Heart left ventricle (tissue), 16 donors: ENCODE data around the gene AKT2. TPM values are rescaled to one million over a fixed set of nuclear protein-coding genes. Genes with fewer than 3 reads are reported as not detected.

ENCODE experiments used
- ATAC-seq, 4 donors: fragments of 200-7000 bp; cut with Tn5 transposase; one replicate each; pipeline ENCODE4 v1.9.1; 2020 to 2022; ENCODE audit warnings: moderate library complexity in 4 of 4, mild to moderate bottlenecking in 3 of 4, moderate number of reproducible peaks in 1 of 4
- DNase-seq, 5 donors: peaks; one replicate each; pipeline ENCODE4 v3.0.0-alpha.2; 2020
- H3K27ac ChIP-seq, 12 donors: fragments of 200-600 bp; sonication (generic) in 4 of 12; one replicate each; pipeline versions ENCODE4 v1.5.0 to v1.8.0; 2016 to 2022; ENCODE audit warnings: mild to moderate bottlenecking in 2 of 12
- H3K27me3 ChIP-seq, 9 donors: fragments of 200-600 bp; sonication (generic) in 2 of 9; one replicate each; pipeline versions ENCODE4 v1.5.1 to v1.8.0; 2016 to 2022; ENCODE audit warnings: mild to moderate bottlenecking in 3 of 9
- H3K36me3 ChIP-seq, 9 donors: fragments of 200-600 bp; sonication (generic) in 2 of 9; one replicate each; pipeline versions ENCODE4 v1.5.0 to v1.8.0; 2018 to 2022; ENCODE audit warnings: mild to moderate bottlenecking in 2 of 9
- H3K4me1 ChIP-seq, 12 donors: fragments of 200-600 bp; sonication (generic) in 4 of 12; one replicate each; pipeline versions ENCODE4 v1.5.0 to v1.8.0; 2016 to 2022; ENCODE audit warnings: mild to moderate bottlenecking in 3 of 12
- H3K4me3 ChIP-seq, 12 donors: fragments of 200-600 bp; sonication (generic) in 4 of 12; one replicate each; pipeline versions ENCODE4 v1.5.0 to v1.8.0; 2017 to 2022; ENCODE audit warnings: mild to moderate bottlenecking in 9 of 12, moderate library complexity in 4 of 12
- H3K9me3 ChIP-seq, 12 donors: fragments of 200-600 bp; sonication (generic) in 4 of 12; one replicate each; pipeline versions ENCODE4 v1.5.0 to v1.8.0; 2016 to 2022; ENCODE audit warnings: mild to moderate bottlenecking in 1 of 12
- POLR2A ChIP-seq, 2 donors: fragments of 450-650 bp; IDR thresholded peaks; one replicate each; pipeline ENCODE4 v1.6.1; 2017; ENCODE audit warnings: antibody characterized with exemption in 2 of 2, mild to moderate bottlenecking in 2 of 2, moderate library complexity in 2 of 2
- WGBS, 4 donors: extraction: QIAGEN DNeasy Blood & Tissue Kit in 2 of 4; methylation state at CpG; one replicate each; pipeline versions ENCODE4 v1.1.5 to v1.1.7; 2013 to 2018; 5-methylcytosine and 5-hydroxymethylcytosine counted together
- intact Hi-C, 10 donors: fragments of 100-400 bp; cut with DNase I; formaldehyde crosslinking; loops; one replicate each; pipeline versions ENCODE4 v1.11.1 to v1.14.2; 2022
- polyA plus RNA-seq, 2 donors: library from polyadenylated mRNA; stranded (reverse); fragments of 200-250 nt; gene quantifications; one replicate each; pipeline ENCODE4 v1.2.3, GENCODE V29; 2013
- total RNA-seq, 9 donors: library from RNA; depleted of rRNA in 2 of 9; stranded (reverse); fragments of >200 nt in 2 of 9; fragmentation: NEBNext Ultra II Directional in 3 of 9; extraction: Animal tissue kit (Norgen Biotek cat#: 25700) in 3 of 9; gene quantifications; one replicate each; pipeline versions ENCODE4 v1.1.0 to v1.2.4, GENCODE V29; 2016 to 2023
- TF ChIP-seq, protein P1 (sequence below), 12 donors: fragments of 200-600 bp; sonication (generic) in 4 of 12; IDR thresholded peaks; one replicate each; pipeline versions ENCODE4 v1.5.0 to v1.8.0; 2018 to 2022; ENCODE audit warnings: antibody characterized with exemption in 12 of 12, mild to moderate bottlenecking in 5 of 12
- donor health status: ischemic (EF 13 %, LVEDD 7.1; RV severe dilation, severe dysfunction).
- donor health status: healthy with polysubstance abuse.
- donor health status: DM: no; HTN: yes; CAD: no.
- donor health status: DM: no; HTN: no; CAD: no.
- donor health status: ischemic (EF 25% LVEDD 6.9; RV normal size, moderate dysfunction).
- donor health status: ischemic (EF 25% LVEDD 5.7; RV mildly dilated, moderate dysfunction).
- donor health status: healthy.
- donor health status: DM: yes; HTN: yes; CAD: no.
- donor health status: ischemic (EF 35%, LVEDD 5.7; RV mildly dilated, moderate dysfunction).
- donor health status: nonischemic (EF 11% LVEDD 7.7; RV severe dilation, severe dysfunction).
- donor health status: DM: yes; HTN: yes; CAD: no.
- donor health status: PGD.
- donor health status: ischemic (EF 29% LVEDD 5.4; RV normal size, mild dysfunction).
- donor health status: nonischemic (EF 23%, LVEDD 6.1; RV moderate dilation, normal function).

The AKT2 gene
- total and polyA plus RNA-seq, 11 donors, result 71.0 to 132 (median 112) TPM

DNA sequence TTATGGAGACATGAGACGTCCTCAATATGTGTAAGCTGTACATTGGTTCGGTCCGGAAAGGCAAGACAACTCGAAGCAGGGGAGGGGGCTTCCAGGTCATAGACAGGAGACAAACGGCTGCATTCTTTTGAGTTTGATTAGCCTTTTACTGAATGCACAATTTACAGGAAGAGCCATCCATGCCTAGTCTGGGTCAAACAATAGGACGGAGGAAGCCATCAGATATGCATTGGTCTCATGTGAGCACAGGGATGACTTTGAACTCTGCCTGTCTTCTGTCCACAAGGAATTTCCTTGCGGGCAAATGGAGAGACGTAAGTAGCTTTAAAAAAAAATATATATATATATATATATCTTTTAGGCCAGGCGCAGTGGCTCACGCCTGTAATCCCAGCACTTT lies 56.8 kb downstream of the AKT2 start:
- no peak for TF ChIP-seq POLR2A (IDR thresholded peaks at IDR 0.05)
- TF ChIP-seq, protein P1, sequence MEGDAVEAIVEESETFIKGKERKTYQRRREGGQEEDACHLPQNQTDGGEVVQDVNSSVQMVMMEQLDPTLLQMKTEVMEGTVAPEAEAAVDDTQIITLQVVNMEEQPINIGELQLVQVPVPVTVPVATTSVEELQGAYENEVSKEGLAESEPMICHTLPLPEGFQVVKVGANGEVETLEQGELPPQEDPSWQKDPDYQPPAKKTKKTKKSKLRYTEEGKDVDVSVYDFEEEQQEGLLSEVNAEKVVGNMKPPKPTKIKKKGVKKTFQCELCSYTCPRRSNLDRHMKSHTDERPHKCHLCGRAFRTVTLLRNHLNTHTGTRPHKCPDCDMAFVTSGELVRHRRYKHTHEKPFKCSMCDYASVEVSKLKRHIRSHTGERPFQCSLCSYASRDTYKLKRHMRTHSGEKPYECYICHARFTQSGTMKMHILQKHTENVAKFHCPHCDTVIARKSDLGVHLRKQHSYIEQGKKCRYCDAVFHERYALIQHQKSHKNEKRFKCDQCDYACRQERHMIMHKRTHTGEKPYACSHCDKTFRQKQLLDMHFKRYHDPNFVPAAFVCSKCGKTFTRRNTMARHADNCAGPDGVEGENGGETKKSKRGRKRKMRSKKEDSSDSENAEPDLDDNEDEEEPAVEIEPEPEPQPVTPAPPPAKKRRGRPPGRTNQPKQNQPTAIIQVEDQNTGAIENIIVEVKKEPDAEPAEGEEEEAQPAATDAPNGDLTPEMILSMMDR (IDR thresholded peaks at IDR 0.05), result no peak
- ATAC-seq (no peak), DNase-seq (no peak)
- Histone ChIP-seq H3K9me3 (no peaks in the 10 kb centered on the region), H3K36me3 (peaks cover 0 to 8% (median 3%) of the 10 kb centered on the region in 9 donors), H3K27ac (no peak overlapping the region), H3K4me3 (no peak overlapping the region), H3K4me1 (peaks cover 2 to 40% (median 23%) of the 10 kb centered on the region in 12 donors), H3K27me3 (peaks cover 7 to 42% (median 29%) of the 10 kb centered on the region in 9 donors)
- intact Hi-C loops, result loop anchor here in 1 of 10 donors (10.0 kb wide), 1 partner anchor 434 kb away; no protein-coding TSS in a partner anchor
- WGBS, 4 donors, result 44 to 58% (median 51%) methylated on average over 10 of the region's 10 CpGs

DNA sequence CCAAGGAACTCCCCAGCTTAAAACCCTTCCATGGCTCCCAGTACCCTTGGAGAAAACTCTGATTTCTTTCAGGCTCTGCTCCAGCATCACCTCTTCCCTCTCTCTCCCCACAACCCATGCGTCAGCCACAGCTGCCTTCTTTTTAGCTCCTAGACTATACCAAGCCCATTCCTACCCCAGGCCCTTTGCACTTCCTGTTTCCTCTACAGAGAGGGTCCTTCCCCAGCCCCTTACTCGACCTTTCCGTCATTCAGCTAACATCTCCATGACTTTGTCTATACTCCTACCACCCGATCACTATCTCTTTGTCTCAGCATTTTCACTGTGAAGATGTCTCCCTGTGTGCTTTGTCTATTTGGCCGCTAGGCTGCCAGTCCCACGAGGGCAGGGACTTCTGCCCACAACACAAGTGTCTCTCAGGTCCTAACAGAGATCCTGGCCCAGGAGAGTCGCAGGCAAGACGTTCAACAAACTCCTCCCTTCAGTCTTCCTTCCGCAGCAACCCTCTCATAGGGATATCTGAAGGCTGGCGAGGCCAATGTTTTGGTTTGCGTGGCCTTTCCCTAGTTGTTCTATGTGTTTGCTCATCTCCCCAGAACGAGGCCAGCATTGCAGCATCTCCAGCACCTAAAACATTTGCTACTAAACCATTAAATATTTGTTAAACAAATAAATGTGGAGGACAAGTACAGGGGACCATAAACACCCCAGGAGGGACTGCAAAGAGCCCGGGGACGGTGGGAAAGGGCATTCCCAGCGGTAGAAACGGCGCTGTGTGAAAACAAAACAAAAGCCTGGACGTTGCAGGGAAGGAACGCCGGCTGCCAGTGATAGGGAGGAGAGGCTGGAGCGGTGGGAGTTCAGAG lies 59.5 kb downstream of the AKT2 start:
- ATAC-seq, result no peak
- TF ChIP-seq, protein P1 (IDR thresholded peaks at IDR 0.05), result no peak
- TF ChIP-seq POLR2A (IDR thresholded peaks at IDR 0.05), result no peak
- Histone ChIP-seq H3K4me3 (peak overlapping the region in 11 of 12 donors; percentile 3 to 45 (median 34)), H3K27me3 (peaks cover 7 to 51% (median 32%) of the 10 kb centered on the region in 9 donors), H3K4me1 (peaks cover 2 to 25% (median 12%) of the 10 kb centered on the region in 12 donors), H3K9me3 (no peaks in the 10 kb centered on the region), H3K27ac (no peak overlapping the region), H3K36me3 (no peaks in the 10 kb centered on the region)
- 27 to 28% (median 28%) methylated on average over 21 of the region's 21 CpGs for WGBS, 4 donors
- no peak for DNase-seq
- intact Hi-C loops, result loop anchor here in 1 of 10 donors (10.0 kb wide), 1 partner anchor 431 kb away; no protein-coding TSS in a partner anchor

DNA sequence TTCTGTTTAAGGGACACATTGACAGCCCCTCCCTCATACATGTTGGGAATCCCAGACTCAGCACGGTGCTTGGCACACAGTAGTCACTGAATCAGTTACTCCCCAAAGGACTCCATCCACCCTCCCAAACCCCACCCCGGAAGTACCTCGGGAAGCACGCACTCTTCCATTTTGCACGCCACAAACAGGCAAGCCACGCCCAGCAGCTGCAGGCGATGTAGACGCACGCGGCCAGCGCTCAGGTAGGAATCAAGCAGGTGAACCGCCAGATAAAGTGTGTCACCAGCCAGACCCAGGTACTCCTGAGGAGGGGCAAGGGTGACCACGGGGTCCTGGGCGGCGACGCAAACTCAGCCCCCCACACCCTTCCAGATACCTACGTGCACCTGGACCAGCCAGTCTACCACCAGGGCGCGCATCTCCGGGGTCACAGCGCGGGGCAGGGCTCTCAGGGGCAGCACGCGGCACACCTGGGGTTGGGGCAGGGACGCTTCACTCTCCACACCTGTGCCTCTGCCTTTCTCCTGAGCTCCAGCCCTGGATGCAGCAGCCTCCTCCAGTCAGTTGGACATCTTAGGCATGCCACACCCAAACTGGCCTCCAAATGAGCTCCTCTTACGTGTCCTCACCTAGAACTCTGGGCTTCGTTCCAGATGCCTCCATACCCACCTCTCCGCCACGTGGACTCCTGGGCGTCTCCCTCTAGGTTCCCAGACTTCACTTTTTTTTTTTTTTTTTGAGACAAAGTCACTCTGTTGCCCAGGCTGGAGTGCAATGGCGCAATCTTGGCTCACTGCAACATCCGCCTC lies 60.6 kb downstream of the AKT2 start:
- Histone ChIP-seq H3K4me3 (no peak overlapping the region), H3K4me1 (peaks cover 2 to 23% (median 12%) of the 10 kb centered on the region in 12 donors), H3K27ac (no peak overlapping the region), H3K9me3 (no peaks in the 10 kb centered on the region), H3K27me3 (peaks cover 9 to 51% (median 32%) of the 10 kb centered on the region in 9 donors), H3K36me3 (no peaks in the 10 kb centered on the region)
- intact Hi-C loops, result loop anchor here in 4 of 10 donors (5.0 to 10.0 kb wide), 3 partner anchors 87 to 432 kb away; no protein-coding TSS in a partner anchor
- 79 to 92% (median 83%) methylated on average over 24 to 32 of the region's 32 CpGs for WGBS, 4 donors
- TF ChIP-seq, protein P1 (IDR thresholded peaks at IDR 0.05), result no peak
- TF ChIP-seq POLR2A (IDR thresholded peaks at IDR 0.05), result no peak
- DNase-seq (no peak), ATAC-seq (no peak)
